ENCODE measurements around the gene MUCL3. TPM values are rescaled to one million over a fixed set of nuclear protein-coding genes. Genes with fewer than 3 reads are reported as not detected.

Gene MUCL3
- polyA plus RNA-seq, 3 donors = not detected

- Mint-ChIP-seq H3K27me3 (ENCODE audit: low read depth in 3 of 3) (peaks cover 4 to 13% (median 5%) of the 10 kb centered on the region in 3 donors), H3K9me3 (no peaks in the 10 kb centered on the region), H3K27ac (no peak overlapping the region), H3K4me3 (no peak overlapping the region), H3K4me1 (no peaks in the 10 kb centered on the region), H3K36me3 (peaks cover 0 to 2% of the 10 kb centered on the region in 2 donors)
- Histone ChIP-seq H3K9me3 (replicated peaks in 1 of 2; ENCODE audit: control insufficient read depth in 1 of 2, insufficient read depth in 1 of 2, low read length in 2 of 2) (no peaks in the 10 kb centered on the region), H3K36me3 (replicated peaks in 1 of 2; ENCODE audit: control insufficient read depth in 1 of 2, insufficient read depth in 2 of 2, low read length in 2 of 2) (no peaks in the 10 kb centered on the region), H4K20me1 (ENCODE audit: insufficient read depth, low read length) (no peaks in the 10 kb centered on the region), H2AFZ (ENCODE audit: insufficient read depth, low read depth, low read length, poor library complexity, severe bottlenecking) (no peak overlapping the region), H3K4me1 (ENCODE audit: control insufficient read depth in 1 of 2, insufficient read depth in 2 of 2, low read length in 2 of 2) (no peaks in the 10 kb centered on the region), H3K4me2 (replicated peaks; ENCODE audit: extremely low read depth, low read length, poor library complexity, severe bottlenecking) (no peak overlapping the region), H3K79me2 (ENCODE audit: insufficient read depth, low read length) (no peaks in the 10 kb centered on the region), H3K4me3 (replicated peaks in 1 of 3; ENCODE audit: low read depth in 2 of 3, low read length in 3 of 3) (no peak overlapping the region), H3K27me3 (ENCODE audit: control insufficient read depth in 2 of 2, insufficient read depth in 2 of 2, low read length in 2 of 2) (no peaks in the 10 kb centered on the region), H3K27ac (ENCODE audit: low read depth in 1 of 2, low read length in 2 of 2) (no peak overlapping the region), H3K9ac (ENCODE audit: insufficient read depth, low read length, poor library complexity, severe bottlenecking) (no peak overlapping the region)
- no peak for DNase-seq
- no peak for TF ChIP-seq CTCF (IDR thresholded peaks at IDR 0.05)
- intact Hi-C loops (cut with micrococcal nuclease) = no loop called here
- 94% methylated on average over 11 of the region's 12 CpGs for WGBS (ENCODE audit: insufficient coverage)
These were observed 46.4 kb upstream of the MUCL3 start for GRCh38 chr6:30894381-30894780.

DNA sequence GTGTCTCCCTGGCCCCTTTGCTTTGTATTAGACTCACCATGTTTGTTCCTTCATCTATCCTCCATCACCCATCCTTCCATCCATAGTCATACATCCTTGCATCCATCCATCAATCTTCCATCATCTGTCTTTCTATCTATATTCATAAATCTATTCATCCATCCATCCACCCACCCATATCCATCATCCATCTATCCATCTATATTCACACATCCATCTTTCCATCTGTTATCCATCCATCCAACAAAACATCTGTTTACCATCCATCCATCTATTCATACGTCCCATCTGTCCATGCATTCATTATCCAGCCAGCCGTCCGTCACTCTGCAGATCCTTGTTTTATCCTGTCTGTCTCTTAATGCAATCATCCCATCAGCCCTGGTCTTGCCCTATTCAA lies 45.8 kb upstream of the MUCL3 start:
- TF ChIP-seq CTCF (IDR thresholded peaks at IDR 0.05) = no peak
- Histone ChIP-seq H3K4me2 (replicated peaks; ENCODE audit: extremely low read depth, low read length, poor library complexity, severe bottlenecking) (no peak overlapping the region), H3K4me3 (replicated peaks in 1 of 3; ENCODE audit: low read depth in 2 of 3, low read length in 3 of 3) (no peak overlapping the region), H2AFZ (ENCODE audit: insufficient read depth, low read depth, low read length, poor library complexity, severe bottlenecking) (no peak overlapping the region), H3K27me3 (ENCODE audit: control insufficient read depth in 2 of 2, insufficient read depth in 2 of 2, low read length in 2 of 2) (no peaks in the 10 kb centered on the region), H4K20me1 (ENCODE audit: insufficient read depth, low read length) (no peaks in the 10 kb centered on the region), H3K9ac (ENCODE audit: insufficient read depth, low read length, poor library complexity, severe bottlenecking) (no peak overlapping the region), H3K79me2 (ENCODE audit: insufficient read depth, low read length) (no peaks in the 10 kb centered on the region), H3K4me1 (ENCODE audit: control insufficient read depth in 1 of 2, insufficient read depth in 2 of 2, low read length in 2 of 2) (no peaks in the 10 kb centered on the region), H3K36me3 (replicated peaks in 1 of 2; ENCODE audit: control insufficient read depth in 1 of 2, insufficient read depth in 2 of 2, low read length in 2 of 2) (no peaks in the 10 kb centered on the region), H3K27ac (ENCODE audit: low read depth in 1 of 2, low read length in 2 of 2) (no peak overlapping the region), H3K9me3 (replicated peaks in 1 of 2; ENCODE audit: control insufficient read depth in 1 of 2, insufficient read depth in 1 of 2, low read length in 2 of 2) (no peaks in the 10 kb centered on the region)
- intact Hi-C loops (cut with micrococcal nuclease) = no loop called here
- H3K9me3 Mint-ChIP-seq = no peaks in the 10 kb centered on the region
- peaks cover 4 to 10% (median 5%) of the 10 kb centered on the region in 3 donors for H3K27me3 Mint-ChIP-seq (ENCODE audit: low read depth in 3 of 3)
- H3K4me1 Mint-ChIP-seq = no peaks in the 10 kb centered on the region
- 100% methylated on average over 3 of the region's 3 CpGs for WGBS (ENCODE audit: insufficient coverage)
- H3K4me3 Mint-ChIP-seq = no peak overlapping the region
- DNase-seq = no peak
- no peak overlapping the region for H3K27ac Mint-ChIP-seq
- H3K36me3 Mint-ChIP-seq = peaks cover 0 to 2% of the 10 kb centered on the region in 2 donors
